Hepatocyte (in vitro differentiated cells): Measurements from ENCODE around the gene LNPEP.

ENCODE experiments used
- CTCF ChIP-seq: fragments of 200-600 bp; sonication (generic); IDR thresholded peaks from 2 replicates; pipeline ENCODE4 v1.5.1; 2016; ENCODE audit warnings: antibody characterized with exemption, mild to moderate bottlenecking; ENCODE audit not compliant: poor library complexity
- EZH2 ChIP-seq: fragments of 200-600 bp; sonication (generic); IDR thresholded peaks from 2 replicates; pipeline ENCODE4 v1.6.1; 2016; ENCODE audit warnings: antibody characterized with exemption, mild to moderate bottlenecking, borderline replicate concordance

DNA sequence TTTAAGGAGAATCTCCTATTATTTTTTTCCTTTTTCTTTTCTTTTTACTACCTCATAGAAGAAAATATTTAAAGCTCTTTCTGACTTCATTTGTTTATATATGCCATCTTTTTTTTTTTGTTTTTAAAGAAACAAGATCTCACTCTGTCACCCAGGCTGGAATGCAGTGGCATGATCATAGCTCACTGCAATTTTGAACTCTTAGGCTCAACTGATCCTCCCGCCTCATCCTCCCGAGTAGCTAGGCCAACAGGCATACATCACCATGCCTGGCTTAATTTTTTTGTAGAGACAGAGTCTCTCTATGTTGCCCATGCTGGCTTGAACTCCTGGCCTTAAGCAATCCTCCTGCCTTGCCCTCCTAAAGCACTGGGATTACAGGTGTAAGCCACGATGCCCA is 59.5 kb downstream of the LNPEP start:
- TF ChIP-seq CTCF = no peak
- TF ChIP-seq EZH2 = no peak
